ENCODE measurements around the gene SMAD2. TPM values are rescaled to one million over a fixed set of nuclear protein-coding genes. Genes with fewer than 3 reads are reported as not detected.

The SMAD2 gene
- total and polyA plus RNA-seq, 2 experiments from 2014 or later: 52.4 to 77.7 TPM

GRCh38 chr18:47932190-47932589 lies 1.7 kb upstream of the SMAD2 start:
- H4K20me1 ChIP-seq (ENCODE audit: insufficient read depth): peaks cover 9% of the 10 kb centered on the region; the same call in 1 of the 2 replicates
- H3F3A ChIP-seq (ENCODE audit: insufficient read depth): no peaks in the 10 kb centered on the region; the same call in 1 of the 2 replicates
- peaks cover 14% of the 10 kb centered on the region for H3K4me1 ChIP-seq (ENCODE audit: insufficient read depth)
- H3K79me2 ChIP-seq (ENCODE audit: insufficient read depth): peaks cover 32% of the 10 kb centered on the region
- no peak for DNase-seq
- in situ Hi-C loops (cut with MboI): no loop called here
- no peak for TF ChIP-seq EZH2phosphoT487 (IDR thresholded peaks at IDR 0.05; ENCODE audit: insufficient read depth, low read depth)
- TF ChIP-seq EZH2 (IDR thresholded peaks at IDR 0.05; ENCODE audit: insufficient read depth, poor library complexity, severe bottlenecking): no peak
- no peak overlapping the region for H3K4me2 ChIP-seq (ENCODE audit: unreplicated experiment)
- no peak overlapping the region for H3K9ac ChIP-seq
- no peaks in the 10 kb centered on the region for H3K9me3 ChIP-seq (ENCODE audit: low read depth)
- no peaks in the 10 kb centered on the region for H3K36me3 ChIP-seq (ENCODE audit: low read depth)
- peaks cover 16% of the 10 kb centered on the region for H3K27me3 ChIP-seq (replicated peaks; ENCODE audit: insufficient read depth)
- no peak overlapping the region for H3K4me3 ChIP-seq
- WGBS, 2 experiments (ENCODE audit: low coverage in 1 of 2, low lambda C conversion rate in 2 of 2, missing lambda C conversion rate in 2 of 2): 90 to 91% methylated on average over 10 of the region's 10 CpGs
- H3K9me2 ChIP-seq (ENCODE audit: insufficient read depth): no peaks in the 10 kb centered on the region
- H2AFZ ChIP-seq: no peak overlapping the region
- H3K27ac ChIP-seq: no peak overlapping the region

GRCh38 chr18:47931718-47932103 lies 1.3 kb upstream of the SMAD2 start:
- TF ChIP-seq EZH2 (IDR thresholded peaks at IDR 0.05; ENCODE audit: insufficient read depth, poor library complexity, severe bottlenecking) (no peak), EZH2phosphoT487 (IDR thresholded peaks at IDR 0.05; ENCODE audit: insufficient read depth, low read depth) (no peak)
- peak overlapping the region; percentile 78 for H3K9ac ChIP-seq
- H2AFZ ChIP-seq: peak overlapping the region; percentile 84

GRCh38 chr18:47930931-47931717 lies 665 bp upstream of the SMAD2 start:
- Histone ChIP-seq H3K9me2 (ENCODE audit: insufficient read depth) (no peaks in the 10 kb centered on the region), H3K9ac (peak overlapping the region; percentile 78), H2AFZ (peak overlapping the region; percentile 84), H3K4me2 (ENCODE audit: unreplicated experiment) (peak overlapping the region; percentile 64), H3K36me3 (ENCODE audit: low read depth) (no peaks in the 10 kb centered on the region), H3F3A (ENCODE audit: insufficient read depth) (no peaks in the 10 kb centered on the region; the same call in 1 of the 2 replicates), H4K20me1 (ENCODE audit: insufficient read depth) (peaks cover 9% of the 10 kb centered on the region; the same call in 1 of the 2 replicates), H3K27ac (peak overlapping the region; percentile 86), H3K79me2 (ENCODE audit: insufficient read depth) (peaks cover 42% of the 10 kb centered on the region), H3K27me3 (replicated peaks; ENCODE audit: insufficient read depth) (peaks cover 6% of the 10 kb centered on the region; the same call in 1 of the 2 replicates), H3K4me1 (ENCODE audit: insufficient read depth) (peaks cover 14% of the 10 kb centered on the region), H3K9me3 (ENCODE audit: low read depth) (no peaks in the 10 kb centered on the region), H3K4me3 (peak overlapping the region; percentile 84)
- 2% methylated on average over 54 to 107 of the region's 107 CpGs for WGBS, 2 experiments (ENCODE audit: low coverage in 1 of 2, low lambda C conversion rate in 2 of 2, missing lambda C conversion rate in 2 of 2)
- in situ Hi-C loops (cut with MboI): no loop called here
- TF ChIP-seq EZH2 (IDR thresholded peaks at IDR 0.05; ENCODE audit: insufficient read depth, poor library complexity, severe bottlenecking) (no peak), EZH2phosphoT487 (IDR thresholded peaks at IDR 0.05; ENCODE audit: insufficient read depth, low read depth) (no peak)
- DNase-seq: peak; percentile 99

More at GRCh38 chr18:47931718-47932103, 1.3 kb upstream of the SMAD2 start:
- DNase-seq: peak; percentile 20
- Histone ChIP-seq H3K9me2 (ENCODE audit: insufficient read depth) (no peaks in the 10 kb centered on the region), H3K36me3 (ENCODE audit: low read depth) (no peaks in the 10 kb centered on the region), H3K4me3 (peak overlapping the region; percentile 84), H3F3A (ENCODE audit: insufficient read depth) (no peaks in the 10 kb centered on the region; the same call in 1 of the 2 replicates), H3K4me1 (ENCODE audit: insufficient read depth) (peaks cover 14% of the 10 kb centered on the region), H3K79me2 (ENCODE audit: insufficient read depth) (peaks cover 37% of the 10 kb centered on the region), H3K9me3 (ENCODE audit: low read depth) (no peaks in the 10 kb centered on the region), H3K27me3 (replicated peaks; ENCODE audit: insufficient read depth) (peaks cover 12% of the 10 kb centered on the region), H3K4me2 (ENCODE audit: unreplicated experiment) (peak overlapping the region; percentile 64), H4K20me1 (ENCODE audit: insufficient read depth) (peaks cover 9% of the 10 kb centered on the region; the same call in 1 of the 2 replicates), H3K27ac (peak overlapping the region; percentile 86)
- in situ Hi-C loops (cut with MboI): no loop called here
- WGBS, 2 experiments (ENCODE audit: low coverage in 1 of 2, low lambda C conversion rate in 2 of 2, missing lambda C conversion rate in 2 of 2): 63 to 64% methylated on average over 8 of the region's 8 CpGs

- peaks cover 56% of the 10 kb centered on the region for H3K79me2 ChIP-seq (ENCODE audit: insufficient read depth)
- H2AFZ ChIP-seq: peak overlapping the region; percentile 92
- WGBS, 2 experiments (ENCODE audit: low coverage in 1 of 2, low lambda C conversion rate in 2 of 2, missing lambda C conversion rate in 2 of 2): 1 to 2% methylated on average over 12 to 19 of the region's 19 CpGs
- no peaks in the 10 kb centered on the region for H3K27me3 ChIP-seq (replicated peaks; ENCODE audit: insufficient read depth)
- H3K9ac ChIP-seq: peak overlapping the region; percentile 95
- H3F3A ChIP-seq (ENCODE audit: insufficient read depth): no peaks in the 10 kb centered on the region; the same call in 1 of the 2 replicates
- peak overlapping the region; percentile 86 for H3K27ac ChIP-seq
- peak; percentile 73 for DNase-seq
- no peak for TF ChIP-seq EZH2 (IDR thresholded peaks at IDR 0.05; ENCODE audit: insufficient read depth, poor library complexity, severe bottlenecking)
- no peak for TF ChIP-seq EZH2phosphoT487 (IDR thresholded peaks at IDR 0.05; ENCODE audit: insufficient read depth, low read depth)
- H3K4me3 ChIP-seq: peak overlapping the region; percentile 84
- peaks cover 14% of the 10 kb centered on the region for H3K4me1 ChIP-seq (ENCODE audit: insufficient read depth)
- no peaks in the 10 kb centered on the region for H3K9me2 ChIP-seq (ENCODE audit: insufficient read depth)
- H3K9me3 ChIP-seq (ENCODE audit: low read depth): no peaks in the 10 kb centered on the region
- no peaks in the 10 kb centered on the region for H3K36me3 ChIP-seq (ENCODE audit: low read depth)
- H3K4me2 ChIP-seq (ENCODE audit: unreplicated experiment): peak overlapping the region; percentile 96
- H4K20me1 ChIP-seq (ENCODE audit: insufficient read depth): peaks cover 14% of the 10 kb centered on the region
- in situ Hi-C loops (cut with MboI): no loop called here
Observed at GRCh38 chr18:47929681-47930198, 719 bp downstream of the SMAD2 start.

All from GM23248 (cell line).